Adrenal gland (tissue), 5 donors: ENCODE results near the gene ZNF594.

Source experiments
- CTCF ChIP-seq, 6 experiments: fragments of 450-650 bp in 4 of 6; fragments of 200-600 bp in 2 of 6; sonication (generic) in 1 of 6; IDR thresholded peaks; 1 replicate in 5 of 6; 2 replicates in 1 of 6; pipeline versions ENCODE4 v1.5.1 to v1.8.0; 2016 to 2021; ENCODE audit warnings: antibody characterized with exemption in 6 of 6, mild to moderate bottlenecking in 2 of 6, moderate library complexity in 1 of 6
- POLR2A ChIP-seq, 2 donors: fragments of 450-650 bp; IDR thresholded peaks; one replicate each; pipeline ENCODE4 v1.6.1; 2017; ENCODE audit warnings: antibody characterized with exemption in 2 of 2, mild to moderate bottlenecking in 2 of 2, moderate library complexity in 1 of 2
- donor health status: DM: no; HTN: no; CAD: no.

- TF ChIP-seq CTCF (IDR thresholded peaks at IDR 0.05) (no peak), POLR2A (IDR thresholded peaks at IDR 0.05) (no peak)
These were observed 2.7 kb upstream of the ZNF594 start for GRCh38 chr17:5194346-5194745.
